Measurements from ENCODE around the gene DNMT1.

The DNMT1 gene

GRCh38 chr19:10138879-10139795 lies 55.6 kb downstream of the DNMT1 start:
- no peak for DNase-seq (ENCODE audit: low read depth)

GRCh38 chr19:10137751-10138682 lies 56.7 kb downstream of the DNMT1 start:
- no peak for DNase-seq (ENCODE audit: low read depth)

DNA sequence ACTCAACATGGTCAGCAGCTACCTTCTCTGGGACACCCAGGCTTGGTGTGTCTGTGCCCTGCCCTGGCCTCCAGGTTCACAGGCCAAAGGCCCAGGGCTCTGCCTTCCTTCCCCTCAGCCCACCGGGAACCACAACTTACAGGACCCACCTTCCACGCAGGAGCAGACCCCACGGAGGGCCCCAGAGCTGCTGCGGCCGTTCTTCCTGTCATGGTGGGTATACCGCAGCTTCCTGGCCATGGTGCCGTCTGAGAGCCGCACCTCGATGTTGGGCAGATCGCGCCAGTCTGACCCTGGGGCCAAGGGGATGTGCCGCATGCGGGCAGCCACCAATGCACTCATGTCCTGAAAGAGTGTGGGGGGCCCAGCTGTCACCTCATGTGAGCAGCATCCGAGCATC lies 57.8 kb downstream of the DNMT1 start:
- DNase-seq (ENCODE audit: low read depth) = no peak

DNA sequence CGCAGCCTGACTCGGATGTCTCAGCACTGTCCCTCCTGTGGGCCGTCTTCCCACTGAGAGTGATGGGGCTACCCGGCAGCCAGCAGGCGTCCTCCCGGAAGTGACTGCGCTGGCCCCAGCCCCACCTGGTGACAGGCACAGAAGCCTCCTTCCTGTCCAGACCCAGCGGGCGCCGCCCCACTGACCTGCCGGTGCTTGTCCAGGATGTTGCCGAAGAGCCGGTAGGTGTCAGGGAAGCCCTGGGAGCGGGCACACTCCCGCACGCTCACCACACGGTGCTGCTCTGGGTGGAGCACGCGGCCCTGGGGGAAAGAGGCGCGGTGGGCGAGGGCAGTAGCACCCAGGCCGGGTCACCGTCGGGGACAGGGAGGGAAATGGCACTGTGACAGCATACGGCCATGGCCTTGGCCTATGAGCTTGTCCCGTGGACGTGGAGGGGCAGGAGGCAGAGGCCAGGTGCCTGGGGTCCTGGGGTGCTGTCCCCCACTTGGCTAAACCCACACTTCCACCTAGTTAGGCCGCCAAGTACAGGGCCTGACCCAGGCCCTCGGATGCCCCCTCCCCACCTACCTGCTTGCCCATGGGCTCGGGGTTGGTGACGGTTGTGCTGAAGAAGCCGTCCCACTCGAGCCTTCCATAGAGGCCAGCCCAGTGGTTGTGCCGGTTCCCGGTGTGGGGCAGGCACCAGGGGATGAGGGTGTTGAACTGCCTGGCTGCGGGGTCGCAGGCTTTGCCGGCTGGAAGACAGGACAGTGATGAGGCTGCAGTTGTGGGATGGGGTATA lies 59.0 kb downstream of the DNMT1 start:
- no peak for DNase-seq (ENCODE audit: low read depth)

- no peak for DNase-seq (ENCODE audit: low read depth)
Observed at GRCh38 chr19:10134040-10134439, 60.7 kb downstream of the DNMT1 start.

GRCh38 chr19:10133596-10133995 lies 61.2 kb downstream of the DNMT1 start:
- no peak for DNase-seq (ENCODE audit: low read depth)

DNA sequence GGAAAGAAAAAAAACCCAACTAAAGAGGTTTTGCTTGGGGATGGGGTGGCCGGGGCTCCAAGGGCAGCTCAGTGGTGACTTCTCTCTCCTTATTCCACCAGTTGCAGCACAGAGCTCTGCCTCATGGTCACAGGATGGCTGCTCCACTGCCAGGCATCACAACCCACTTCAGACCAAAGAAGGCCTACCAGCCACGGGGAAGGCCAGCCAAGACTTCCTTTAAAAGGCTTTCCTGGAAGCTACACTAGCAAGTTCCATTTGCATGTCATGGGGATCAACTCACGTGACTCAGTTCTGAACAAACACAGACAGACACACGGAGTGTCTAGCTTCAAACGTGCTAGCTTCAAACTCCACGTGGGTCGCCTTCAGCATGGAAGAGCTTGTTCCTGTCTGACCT lies 61.8 kb downstream of the DNMT1 start:
- no peak for DNase-seq (ENCODE audit: low read depth)

DNA sequence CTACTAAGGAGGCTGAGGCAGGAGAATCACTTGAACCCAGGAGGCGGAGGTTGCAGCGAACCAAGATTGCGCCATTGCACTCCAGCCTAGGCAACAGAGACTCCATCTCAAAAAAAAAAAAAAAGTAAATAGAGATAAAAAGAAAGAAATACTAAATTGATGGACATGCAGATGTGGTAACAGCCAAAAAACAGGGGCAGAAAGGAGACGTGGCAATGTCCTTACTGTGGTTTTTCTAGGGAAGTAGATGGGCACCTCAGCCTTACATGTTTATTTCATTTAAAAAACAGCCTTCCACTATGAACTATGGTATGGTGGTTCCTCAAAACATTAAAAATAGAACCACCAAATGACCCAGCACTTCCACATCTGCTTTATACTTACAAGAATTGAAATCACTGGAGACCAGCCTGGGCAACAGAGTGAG lies 68.5 kb downstream of the DNMT1 start:
- DNase-seq (ENCODE audit: low read depth) = no peak

DNA sequence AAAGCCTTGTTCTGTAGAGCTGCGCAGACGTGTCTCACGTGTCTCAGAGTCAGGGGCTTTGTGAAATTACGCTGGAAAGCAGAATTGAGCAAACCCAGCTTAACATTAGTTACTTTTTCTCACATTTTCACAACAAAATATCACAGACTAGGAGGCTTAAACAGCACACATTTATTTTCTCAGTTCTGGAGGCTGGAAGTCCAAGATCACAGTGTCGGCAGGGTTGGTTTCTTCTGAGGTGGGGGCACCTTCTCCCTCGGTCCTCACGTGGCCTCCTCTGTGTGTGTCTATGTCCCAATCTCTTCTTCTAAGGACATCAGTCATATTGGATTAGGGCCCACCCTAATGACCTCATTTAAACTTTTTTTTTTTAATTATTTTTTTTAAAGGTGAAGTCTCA lies 70.3 kb downstream of the DNMT1 start:
- DNase-seq (ENCODE audit: low read depth) = no peak

DNA sequence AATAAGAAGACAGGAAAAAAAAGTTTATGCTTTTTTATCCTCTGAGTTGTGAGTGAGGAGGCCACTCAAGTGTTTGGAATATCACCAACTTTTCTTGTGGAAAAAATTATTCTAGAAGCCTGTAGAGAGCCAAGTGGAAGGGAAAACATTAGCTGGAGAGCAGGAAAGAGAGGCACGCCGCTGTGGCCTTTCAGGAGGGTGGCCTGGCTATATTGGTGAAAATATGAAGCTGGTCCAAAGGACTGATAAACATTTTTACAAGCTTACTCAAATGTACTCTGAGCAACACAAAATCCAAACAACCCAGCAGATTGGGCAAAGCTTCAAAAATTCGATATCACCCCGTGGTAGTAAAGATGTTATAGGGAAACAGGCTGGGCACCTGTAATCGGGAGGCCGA lies 72.7 kb downstream of the DNMT1 start:
- peak; percentile 62 for DNase-seq (ENCODE audit: low read depth)

DNA sequence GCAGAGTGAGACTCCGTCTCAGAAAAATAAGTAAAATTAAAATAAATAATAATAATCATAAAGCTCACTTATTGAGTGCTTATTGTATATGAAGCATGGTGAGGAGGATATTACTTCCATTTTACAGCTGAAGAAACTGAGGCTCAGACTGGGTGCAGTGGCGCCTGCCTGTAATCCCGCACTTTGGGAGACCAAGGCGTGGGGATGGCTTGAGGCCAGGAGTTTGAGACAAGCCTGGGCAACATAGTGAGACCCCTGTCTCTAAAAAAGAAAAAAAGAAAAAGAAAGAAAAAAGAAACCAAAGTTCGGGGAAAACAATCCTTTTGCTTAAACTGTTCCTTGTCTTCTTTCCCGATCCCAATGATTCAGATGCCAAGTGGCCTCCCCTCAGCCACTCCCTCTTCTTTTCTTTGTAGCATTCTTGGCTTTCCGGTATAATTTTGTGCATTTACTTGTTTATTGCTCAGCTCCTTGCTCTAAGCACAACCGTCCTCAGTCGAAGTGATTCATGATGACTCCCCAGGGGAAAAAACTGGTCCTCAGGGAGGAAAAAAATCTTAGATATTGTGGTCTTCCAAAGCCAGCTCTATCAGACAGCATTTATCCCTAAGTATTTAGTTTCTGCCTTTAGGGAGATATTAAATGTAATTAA lies 74.1 kb downstream of the DNMT1 start:
- peak; percentile 87 for DNase-seq (ENCODE audit: low read depth)

GRCh38 chr19:10118960-10119359 lies 75.8 kb downstream of the DNMT1 start:
- DNase-seq (ENCODE audit: low read depth) = no peak

- DNase-seq (ENCODE audit: low read depth) = no peak
Observed at GRCh38 chr19:10116866-10117616, 77.7 kb downstream of the DNMT1 start.

- DNase-seq (ENCODE audit: low read depth) = no peak
Observed at GRCh38 chr19:10116085-10116865, 78.5 kb downstream of the DNMT1 start.

DNA sequence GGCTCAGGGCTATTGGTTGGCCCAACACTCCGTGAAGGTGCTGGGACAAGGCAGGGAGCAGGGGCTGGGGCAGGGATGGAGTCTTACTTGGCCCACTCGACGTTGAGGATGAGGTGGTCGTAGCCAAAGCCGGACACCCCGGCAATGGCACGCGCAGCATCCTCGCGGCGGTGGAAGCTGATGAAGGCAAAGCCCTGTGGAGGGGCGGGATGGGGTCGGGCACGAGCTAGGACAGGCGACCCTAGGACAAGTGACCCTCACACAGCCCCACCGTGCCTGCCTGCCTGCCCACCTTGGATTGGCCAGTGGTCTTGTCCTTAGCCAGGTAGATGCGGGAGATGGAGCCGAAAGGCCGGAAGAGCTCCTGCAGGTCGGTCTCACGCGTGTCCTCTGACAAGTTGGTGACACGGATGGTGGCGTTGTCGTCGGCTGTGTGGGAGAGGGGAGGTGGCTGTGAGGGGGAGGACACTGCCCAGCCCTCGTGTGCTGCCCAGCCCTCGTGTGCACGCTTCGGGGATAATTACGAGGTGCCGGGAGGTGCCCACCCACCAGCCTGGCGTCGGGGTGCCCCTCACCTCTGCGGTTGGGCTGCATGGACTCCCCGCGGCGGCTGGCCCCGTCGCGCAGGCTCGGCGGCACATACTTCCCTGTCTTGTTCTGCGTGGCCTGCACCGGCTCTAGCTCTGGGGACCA lies 79.2 kb downstream of the DNMT1 start:
- no peak for DNase-seq (ENCODE audit: low read depth)

DNA sequence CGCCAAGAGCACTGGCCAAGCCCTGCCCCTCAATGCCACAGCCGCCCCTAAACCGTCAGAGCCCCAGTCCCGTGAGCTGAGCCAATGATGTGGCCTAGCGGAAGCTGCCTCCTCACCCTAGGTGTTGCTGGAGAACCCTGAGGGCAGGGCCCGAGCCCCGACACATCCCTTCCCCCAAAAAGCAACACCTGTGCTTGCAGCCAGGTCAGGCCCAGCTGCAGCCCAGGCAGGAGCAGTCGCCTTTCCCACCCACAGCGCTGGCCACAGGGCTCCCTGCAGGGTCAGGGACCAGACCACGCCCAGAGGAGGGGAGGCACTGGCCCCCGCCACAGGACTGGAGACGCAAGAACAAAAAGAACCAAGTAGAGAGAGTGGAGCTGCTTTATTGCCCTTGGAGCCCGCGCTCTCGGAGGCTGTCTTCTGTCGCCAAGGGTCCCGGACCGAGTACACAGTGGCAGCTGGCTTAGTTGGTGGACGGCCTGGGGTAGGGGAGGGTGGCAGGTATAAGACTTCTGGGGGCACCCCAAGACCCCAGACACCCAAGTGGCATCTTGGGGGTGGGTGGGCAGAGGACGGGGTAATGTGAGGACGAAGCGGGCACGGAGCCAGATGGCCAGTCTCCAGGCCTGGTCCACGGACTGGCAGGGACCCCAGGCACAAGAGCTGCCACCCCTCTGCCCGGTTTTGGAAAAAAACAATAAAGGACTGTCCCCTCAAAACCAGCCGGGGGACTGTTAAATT lies 79.9 kb downstream of the DNMT1 start:
- DNase-seq (ENCODE audit: low read depth) = no peak

GRCh38 chr19:10113964-10114650 lies 80.6 kb downstream of the DNMT1 start:
- no peak for DNase-seq (ENCODE audit: low read depth)

- DNase-seq (ENCODE audit: low read depth) = no peak
Observed at GRCh38 chr19:10113592-10113963, 81.2 kb downstream of the DNMT1 start.
